Ovary (tissue), 9 donors: Measurements from ENCODE around the gene CEP83. TPM values are rescaled to one million over a fixed set of nuclear protein-coding genes. Genes with fewer than 3 reads are reported as not detected.

Experiments used
- DNase-seq, 5 donors: peaks; one replicate each; pipeline ENCODE4 v3.0.0-alpha.2; 2019 to 2020
- H3K27ac ChIP-seq, 2 donors: fragments of 200-600 bp; one replicate each; pipeline versions ENCODE4 v1.5.1 to v1.8.0; 2019 to 2022
- H3K27me3 ChIP-seq: fragments of 200-600 bp; one replicate; pipeline ENCODE4 v1.8.0; 2022
- H3K36me3 ChIP-seq: fragments of 200-600 bp; sonication (generic); one replicate; pipeline ENCODE4 v1.5.1; 2019
- H3K4me1 ChIP-seq: one replicate; pipeline ENCODE4 v1.8.1; 2013; ENCODE audit warnings: mild to moderate bottlenecking, moderate library complexity; ENCODE audit not compliant: insufficient read depth
- H3K4me3 ChIP-seq: fragments of 200-600 bp; sonication (generic); one replicate; pipeline ENCODE4 v1.5.1; 2017
- H3K9me3 ChIP-seq, 2 donors: fragments of 200-600 bp in 1 of 2; sonication (generic) in 1 of 2; one replicate each; pipeline versions ENCODE4 v1.5.1 to v1.8.1; 2013 to 2019; ENCODE audit warnings: mild to moderate bottlenecking in 1 of 2, moderate library complexity in 1 of 2
- CTCF ChIP-seq, 3 donors: fragments of 450-650 bp in 2 of 3; fragments of 200-600 bp in 1 of 3; IDR thresholded peaks; one replicate each; pipeline versions ENCODE4 v1.5.1 to v1.8.0; 2016 to 2022; ENCODE audit warnings: antibody characterized with exemption in 3 of 3, mild to moderate bottlenecking in 1 of 3
- EP300 ChIP-seq: sonication (generic); formaldehyde crosslinking; IDR thresholded peaks from one replicate; pipeline ENCODE4 v1.6.1; 2017; ENCODE audit warnings: antibody characterized with exemption
- POLR2A ChIP-seq: fragments of 450-650 bp; IDR thresholded peaks from one replicate; pipeline ENCODE4 v1.6.1; 2017; ENCODE audit warnings: antibody characterized with exemption, mild to moderate bottlenecking, moderate library complexity
- WGBS, 3 donors: extraction: QIAGEN DNeasy Blood & Tissue Kit in 1 of 3; methylation state at CpG; one replicate each; pipeline versions ENCODE4 v1.1.5 to v1.1.7; 2013 to 2017; 5-methylcytosine and 5-hydroxymethylcytosine counted together
- intact Hi-C, 4 donors: fragments of 100-400 bp; cut with DNase I; formaldehyde crosslinking; loops; one replicate each; pipeline versions ENCODE4 v1.11.0 to v1.15.1; 2022 to 2023
- polyA plus RNA-seq, 2 donors: library from polyadenylated mRNA; stranded (reverse); fragments of 200-250 nt in 1 of 2; fragments of 350-450 nt in 1 of 2; fragmentation: Illumina TruSeq in 1 of 2; extraction: RNeasy Lipid Tissue Mini Kit (QIAGEN cat#74804) in 1 of 2; gene quantifications; one replicate each; pipeline ENCODE4 v1.2.3, GENCODE V29; 2013 to 2014
- total RNA-seq, 7 donors: library from RNA; depleted of rRNA in 2 of 7; stranded (reverse); fragments of >200 nt in 2 of 7; fragmentation: NEBNext Ultra II Directional in 3 of 7; extraction: Animal tissue kit (Norgen Biotek cat#: 25700) in 3 of 7; gene quantifications; one replicate each; pipeline versions ENCODE4 v1.1.0 to v1.2.4, GENCODE V29; 2016 to 2023
- donor health status: DM: no; HTN: no; CAD: no; lungs with moderate emphysema.
- donor health status: DM: no; HTN: no; CAD: no.
- donor health status: Bipolar disorder and iron deficiency.
- donor health status: DM: yes; HTN: yes; CAD: no.
- donor health status: DM: no; HTN: no; CAD: no.
- donor health status: DM: yes; HTN: yes; CAD: no.

Gene CEP83
- total and polyA plus RNA-seq, 9 donors: 5.5 to 47.6 (median 17.3) TPM

GRCh38 chr12:94264736-94265485, 194.8 kb downstream of the CEP83 start:
- Histone ChIP-seq H3K4me3 (no peak overlapping the region), H3K27ac (no peak overlapping the region), H3K9me3 (no peaks in the 10 kb centered on the region), H3K36me3 (no peaks in the 10 kb centered on the region), H3K27me3 (no peaks in the 10 kb centered on the region), H3K4me1 (peaks cover 10% of the 10 kb centered on the region)
- TF ChIP-seq CTCF (IDR thresholded peaks at IDR 0.05): no peak
- TF ChIP-seq EP300: no peak
- TF ChIP-seq POLR2A: no peak
- WGBS, 3 donors: 89 to 93% (median 90%) methylated on average over 19 of the region's 19 CpGs
- DNase-seq: no peak
- intact Hi-C loops: loop anchor here in 2 of 4 donors (5.0 kb wide), 1 partner anchor 118 kb away; the partner anchor contains the start of gene PLXNC1 (in 2 of the 2)

- DNase-seq: no peak
- no peaks in the 10 kb centered on the region for H3K27me3 ChIP-seq
- H3K27ac ChIP-seq: peak overlapping the region in 1 of 2 donors; percentile 82
- H3K4me3 ChIP-seq: no peak overlapping the region
- no peaks in the 10 kb centered on the region for H3K9me3 ChIP-seq
- H3K36me3 ChIP-seq: no peaks in the 10 kb centered on the region
- TF ChIP-seq EP300: no peak
- TF ChIP-seq POLR2A: no peak
- no peak for TF ChIP-seq CTCF (IDR thresholded peaks at IDR 0.05)
- peaks cover 10% of the 10 kb centered on the region for H3K4me1 ChIP-seq
- WGBS, 3 donors: 51 to 56% (median 51%) methylated on average over 20 of the region's 20 CpGs
- intact Hi-C loops: loop anchor here in 2 of 4 donors (5.0 kb wide), 1 partner anchor 117 kb away; the partner anchor contains the start of gene PLXNC1 (in 2 of the 2)
These were observed 195.6 kb downstream of the CEP83 start for GRCh38 chr12:94263905-94264561.

- intact Hi-C loops: loop anchor here in 2 of 4 donors (5.0 kb wide), 1 partner anchor 116 kb away; the partner anchor contains the start of gene PLXNC1 (in 2 of the 2)
- 41 to 61% (median 46%) methylated on average over 14 of the region's 14 CpGs for WGBS, 3 donors
- peak in 4 of 5 donors; percentile 33 to 50 (median 46) for DNase-seq
- no peaks in the 10 kb centered on the region for H3K27me3 ChIP-seq
- peak overlapping the region; percentile 82 to 84 for H3K27ac ChIP-seq
- no peaks in the 10 kb centered on the region for H3K36me3 ChIP-seq
- no peaks in the 10 kb centered on the region for H3K9me3 ChIP-seq
- H3K4me3 ChIP-seq: peak overlapping the region; percentile 56
- peaks cover 10% of the 10 kb centered on the region for H3K4me1 ChIP-seq
- TF ChIP-seq POLR2A (no peak), CTCF (IDR thresholded peaks at IDR 0.05) (no peak), EP300 (no peak)
These were observed 196.5 kb downstream of the CEP83 start for GRCh38 chr12:94263011-94263811.
